IPS-NIHi11 (cell line): ENCODE data around the gene CDK19.
"Not testable (repeated sequence)": the region's sequence is repeated elsewhere in the genome, so short reads cannot be mapped to it uniquely, and the experiment has no call there.

Experiments
- DNase-seq: peaks from one replicate; pipeline ENCODE4 v3.0.0; 2012; ENCODE audit warnings: mixed read lengths, low spot score

The CDK19 gene

DNA sequence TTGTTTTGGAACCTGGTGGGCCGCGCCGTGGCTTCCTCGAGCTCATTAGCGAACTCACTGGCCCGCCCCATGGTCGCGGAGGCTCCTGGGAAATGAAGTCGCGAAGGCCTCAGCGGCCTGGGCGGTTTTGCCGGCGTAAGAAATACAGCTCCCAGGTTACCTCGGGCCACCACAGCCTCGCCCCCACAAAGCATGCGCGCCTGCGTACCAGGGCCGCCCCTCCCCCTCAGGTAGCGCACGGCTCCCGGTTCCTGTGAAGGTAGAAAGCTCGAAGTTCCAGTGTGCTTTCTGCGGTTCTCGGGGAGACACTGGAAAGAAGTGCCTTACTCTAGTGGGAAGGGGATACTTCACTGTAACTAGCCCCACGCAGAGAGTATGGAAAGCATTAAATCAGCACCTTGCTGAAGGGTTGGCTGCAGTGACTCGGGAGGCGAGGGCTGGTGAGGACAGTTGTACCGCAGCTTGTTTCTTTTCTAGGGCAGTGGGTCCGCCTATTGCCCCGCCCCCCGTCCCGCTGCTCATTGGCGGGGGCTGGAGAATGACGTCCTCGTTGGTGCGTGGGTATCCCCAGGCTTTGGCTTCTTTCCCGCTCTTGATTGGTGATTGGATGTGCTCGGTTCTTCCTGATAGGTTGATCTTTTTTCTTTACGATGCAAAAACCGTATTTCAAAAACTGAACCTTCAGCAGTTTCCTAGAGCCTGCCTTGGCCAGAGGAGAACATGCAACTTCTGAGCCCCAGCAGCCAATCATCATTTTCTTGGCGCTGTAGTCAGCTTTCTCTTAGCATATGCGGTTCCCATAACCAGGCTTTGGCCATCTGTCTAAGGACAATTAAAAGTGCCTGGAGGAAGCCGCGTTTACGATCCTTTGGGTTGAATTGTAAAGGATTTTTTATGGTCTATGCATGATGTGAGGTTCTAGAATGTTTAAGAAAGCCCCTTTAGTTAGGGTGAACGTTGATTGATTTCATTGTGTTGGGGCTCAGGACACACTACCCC lies at the start of gene CDK19:
CDK19 (minus strand) TSS at position 59 of the 999 bp plus-strand sequence. CDS start 333 bp downstream, outside the sequence.
- DNase-seq = peak; percentile 97

DNA sequence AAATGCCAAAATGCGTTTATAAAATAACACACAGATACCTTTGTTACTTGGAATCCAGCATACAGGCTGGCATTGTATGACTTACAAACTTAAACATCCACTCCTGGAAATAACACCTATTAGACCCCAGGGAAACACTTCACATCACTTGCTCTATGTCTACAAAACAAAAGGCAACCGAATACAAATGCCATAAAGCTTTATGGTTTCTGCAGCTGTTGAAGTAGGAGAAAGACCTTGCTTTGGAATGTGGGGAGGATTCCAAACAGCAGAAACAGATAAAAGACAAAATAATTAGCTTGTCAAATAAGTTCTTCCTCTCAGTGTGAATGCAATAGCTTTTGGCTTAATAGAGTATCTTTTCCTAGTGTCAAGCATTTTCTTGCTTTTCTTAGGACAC lies 49.6 kb upstream of the CDK19 start:
- DNase-seq = no peak

DNA sequence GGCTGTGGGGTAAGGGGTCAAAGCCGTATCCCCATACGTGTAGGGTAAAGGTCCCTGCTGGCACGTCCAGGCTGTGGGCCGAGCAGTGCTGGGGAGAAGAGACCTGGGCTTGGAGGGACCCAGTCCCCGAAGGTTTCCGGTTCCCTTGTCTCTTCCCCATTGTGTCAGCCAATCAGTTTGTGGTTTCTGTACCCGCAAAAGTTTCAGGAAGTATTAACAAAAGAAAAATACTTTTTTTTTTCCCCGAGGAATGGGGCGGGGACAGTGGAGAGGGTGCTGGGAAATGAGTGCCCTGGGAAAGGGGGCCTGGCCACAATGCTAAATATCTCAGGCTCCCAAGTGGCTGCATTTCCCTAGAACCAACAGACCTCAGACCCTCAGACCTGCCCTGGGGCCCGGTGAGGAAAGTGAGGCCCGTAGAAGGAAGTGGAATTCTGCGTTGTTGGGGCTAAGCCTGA lies 44.1 kb upstream of the CDK19 start:
- no peak for DNase-seq

DNA sequence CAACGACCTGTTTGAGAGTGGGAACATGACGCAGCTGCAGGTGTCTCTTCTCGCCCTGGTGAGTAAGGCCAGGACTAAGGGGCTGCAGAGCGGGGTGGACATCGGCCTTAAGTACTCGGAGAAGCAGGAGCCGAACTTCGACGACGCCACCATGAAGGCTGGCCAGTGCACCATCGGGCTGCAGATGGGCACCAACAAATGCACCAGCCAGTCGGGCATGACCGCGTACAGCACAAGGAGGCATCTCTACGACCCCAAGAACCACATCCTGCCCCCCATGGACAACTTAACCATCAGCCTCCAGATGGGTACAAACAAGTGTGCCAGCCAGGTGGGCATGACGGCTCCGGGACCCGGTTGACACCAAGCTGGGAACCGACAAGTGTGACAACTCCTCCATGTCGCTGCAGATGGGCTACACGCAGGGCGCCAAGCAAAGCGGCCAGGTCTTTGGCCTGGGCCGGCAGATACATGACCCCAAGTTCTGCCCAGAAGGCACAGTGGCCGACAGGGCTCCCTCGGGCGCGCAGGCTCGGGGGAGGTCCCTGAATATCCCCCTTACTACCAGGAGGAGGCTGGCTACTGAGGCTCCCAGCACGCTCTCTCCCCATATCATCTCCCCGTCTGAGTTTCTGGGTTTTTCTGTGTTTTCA lies 43.4 kb upstream of the CDK19 start:
- no peak for DNase-seq

DNA sequence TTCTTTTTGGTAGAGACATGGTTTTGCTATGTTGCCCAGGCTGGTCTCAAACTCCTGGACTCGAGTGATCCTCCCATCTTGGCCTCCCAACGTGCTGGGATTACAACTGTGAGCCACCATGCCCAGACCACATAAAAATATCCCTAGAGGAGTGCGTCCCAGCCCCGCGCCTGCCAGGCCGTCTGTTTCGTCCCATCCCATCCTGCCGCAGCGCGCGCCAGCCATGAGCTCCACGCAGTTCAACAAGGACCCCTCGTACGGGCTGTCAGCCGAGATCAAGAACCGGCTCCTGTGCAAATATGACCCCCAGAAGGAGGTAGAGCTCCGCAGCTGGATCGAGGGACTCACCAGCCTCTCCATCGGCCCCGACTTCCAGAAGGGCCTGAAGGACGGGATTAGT lies 42.7 kb upstream of the CDK19 start:
- DNase-seq = no peak

DNA sequence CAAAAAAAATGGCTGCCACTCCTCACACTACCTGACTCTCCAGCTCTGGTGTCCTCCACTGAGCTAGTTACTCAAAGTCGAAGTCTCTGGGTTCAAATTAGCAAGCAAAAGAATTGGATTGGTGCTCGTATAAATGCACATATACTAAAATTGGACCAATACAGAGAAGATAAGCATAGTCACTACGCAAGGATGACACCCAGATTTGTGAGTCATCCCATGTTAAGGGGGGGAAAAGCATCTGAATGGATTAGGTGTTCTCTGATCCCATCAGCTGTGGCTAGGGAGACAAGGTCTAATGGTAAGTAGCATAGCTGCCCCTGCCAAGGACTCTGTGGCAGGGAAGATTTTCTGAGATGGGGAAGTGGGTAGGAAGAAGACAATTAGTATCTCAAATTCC lies 41.0 kb upstream of the CDK19 start:
- DNase-seq = no peak

DNA sequence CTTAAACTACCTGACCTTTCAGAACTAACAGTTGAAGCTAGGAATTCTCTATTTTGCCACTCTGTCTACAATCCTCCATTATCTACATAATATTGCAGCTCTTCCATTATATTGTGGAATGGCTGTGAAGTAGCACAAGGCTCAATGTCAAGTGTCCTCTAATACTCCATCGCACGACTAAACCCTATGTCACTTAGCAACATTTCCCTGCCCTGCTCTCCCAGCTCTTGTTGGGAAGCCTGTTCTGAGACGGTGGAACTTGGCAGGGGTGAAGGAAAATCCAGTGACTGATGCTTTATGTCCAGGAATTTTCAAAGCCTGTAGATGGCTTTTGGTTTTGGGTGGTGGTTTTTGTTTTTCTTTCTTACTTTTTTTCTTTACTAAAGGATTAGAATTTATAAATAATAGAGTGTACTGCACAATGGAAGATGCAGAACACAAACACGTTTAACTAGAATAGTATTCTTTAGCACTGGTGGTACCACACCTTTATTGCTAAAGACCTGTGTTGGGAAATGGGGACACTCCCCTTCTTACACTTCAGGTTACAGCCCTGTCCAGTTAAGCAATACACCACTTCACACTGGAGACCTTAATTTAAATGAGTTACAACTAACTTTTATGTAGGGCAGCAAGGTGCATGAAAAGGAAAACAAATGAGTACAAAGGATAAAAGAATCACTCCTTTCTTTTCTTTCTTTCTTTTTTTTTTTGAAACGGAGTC lies 38.6 kb upstream of the CDK19 start:
- DNase-seq = no peak

DNA sequence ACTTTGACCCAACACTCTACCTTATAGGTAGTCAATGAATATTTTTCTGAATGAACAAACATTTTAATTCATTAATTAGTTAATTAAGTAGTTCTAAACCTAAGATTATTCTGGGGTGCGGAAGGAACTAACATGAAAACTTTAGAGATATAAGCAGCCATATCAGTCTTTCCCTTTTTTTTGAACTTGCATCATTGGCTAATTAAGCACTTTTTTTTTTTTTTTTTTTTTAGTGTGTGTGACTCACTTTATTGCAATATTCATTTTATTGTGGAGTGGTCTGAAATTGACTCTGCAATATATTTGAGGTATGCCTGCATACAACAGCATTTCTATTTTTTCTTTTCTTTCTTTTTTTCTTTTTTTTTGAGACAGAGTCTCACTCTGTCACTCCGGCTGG lies 37.5 kb upstream of the CDK19 start:
- no peak for DNase-seq

DNA sequence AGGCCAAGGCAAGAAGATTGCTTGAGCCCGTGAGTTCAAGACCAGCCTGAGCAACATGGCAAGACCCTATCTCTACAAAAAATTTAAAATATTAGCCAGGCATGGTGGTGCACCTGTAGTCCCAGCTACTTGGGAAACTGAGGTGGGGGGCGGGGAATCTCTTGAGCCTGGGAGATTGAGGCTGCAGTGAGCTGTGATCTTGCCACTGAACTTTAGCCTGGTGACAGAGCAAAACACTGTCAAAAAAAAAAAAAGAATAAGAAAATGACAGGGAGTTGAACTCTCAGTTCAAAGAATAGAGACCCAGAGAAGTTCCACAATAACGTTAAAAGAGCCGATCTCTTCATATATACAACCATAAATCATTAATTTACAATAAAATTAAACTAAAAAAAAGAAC lies 34.5 kb upstream of the CDK19 start:
- no peak for DNase-seq

DNA sequence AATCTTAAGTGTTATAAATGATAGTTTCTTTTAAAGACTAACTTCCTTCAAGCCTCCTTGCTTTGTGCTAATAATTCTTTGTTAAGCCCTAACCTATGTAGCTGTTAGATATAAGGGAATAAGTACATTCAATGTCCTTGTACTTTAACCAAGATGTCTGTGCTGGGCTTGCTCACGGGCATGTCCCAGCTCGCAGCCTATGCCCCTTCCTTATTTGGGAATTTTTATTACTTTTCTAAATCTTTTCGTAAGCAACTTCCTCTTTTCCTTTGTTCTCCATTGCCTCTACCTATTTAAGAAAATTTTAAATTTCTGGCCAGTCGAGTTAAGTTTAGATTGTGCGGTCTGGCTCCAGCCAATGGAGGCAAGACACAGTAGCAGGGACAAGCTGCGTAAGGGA lies 26.0 kb upstream of the CDK19 start:
- no peak for DNase-seq

DNA sequence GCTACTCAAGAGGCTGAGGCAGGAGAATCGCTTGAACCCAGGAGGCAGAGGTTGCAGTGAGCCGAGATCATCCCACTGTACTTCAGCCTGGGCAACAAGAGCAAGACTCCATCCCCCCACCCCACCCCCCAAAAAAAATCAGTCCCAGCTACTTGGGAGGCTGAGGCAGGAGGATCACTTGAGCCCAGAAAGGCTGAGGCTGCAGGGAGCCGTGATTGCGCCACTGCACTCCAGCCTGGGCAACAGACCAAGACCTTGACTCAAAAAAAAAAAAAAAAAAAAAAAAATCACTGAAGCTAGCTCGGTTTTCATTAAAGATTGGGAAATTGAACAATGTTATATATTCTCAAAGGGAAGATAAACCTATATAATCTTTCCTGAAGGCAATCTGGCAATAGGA lies 20.5 kb upstream of the CDK19 start:
- DNase-seq = not testable (repeated sequence)

DNA sequence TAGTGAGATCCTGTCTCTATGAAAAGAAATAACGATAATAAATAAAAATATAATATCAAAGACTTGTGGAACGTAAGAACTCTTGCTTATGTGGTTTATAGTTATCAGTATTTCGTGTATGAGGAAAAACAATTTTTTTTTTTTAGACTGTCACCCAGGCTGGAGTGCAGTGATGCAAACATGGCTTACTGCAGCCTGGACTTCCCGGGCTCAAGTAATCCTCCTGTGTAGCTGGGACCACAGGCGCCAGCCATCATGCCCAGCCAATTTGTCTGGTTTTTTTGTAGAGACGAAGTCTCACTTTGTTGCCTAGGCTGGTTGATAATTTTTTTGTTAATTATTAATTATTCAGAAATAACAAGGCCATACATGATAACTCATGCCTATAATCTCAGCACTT lies 18.6 kb upstream of the CDK19 start:
- DNase-seq = no peak

DNA sequence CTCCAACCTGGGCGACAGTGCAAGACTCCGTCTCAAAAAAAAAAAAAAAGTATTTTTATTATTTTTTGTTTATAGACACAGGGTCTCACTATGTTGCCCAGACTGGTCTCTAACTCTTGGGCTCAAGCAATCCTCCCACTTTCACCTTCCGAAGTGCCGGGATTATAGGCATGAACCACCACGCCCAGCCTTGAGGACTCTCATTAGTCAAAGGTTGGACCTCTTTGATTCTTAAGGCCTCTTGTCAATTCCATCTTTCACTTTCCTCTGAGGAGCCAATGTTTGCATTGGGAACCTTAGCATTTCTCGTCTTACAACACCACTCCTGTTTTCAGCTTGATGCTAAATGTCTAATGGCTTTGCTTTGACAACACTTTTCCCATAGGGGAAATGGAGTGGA lies 16.1 kb upstream of the CDK19 start:
- DNase-seq = no peak

DNA sequence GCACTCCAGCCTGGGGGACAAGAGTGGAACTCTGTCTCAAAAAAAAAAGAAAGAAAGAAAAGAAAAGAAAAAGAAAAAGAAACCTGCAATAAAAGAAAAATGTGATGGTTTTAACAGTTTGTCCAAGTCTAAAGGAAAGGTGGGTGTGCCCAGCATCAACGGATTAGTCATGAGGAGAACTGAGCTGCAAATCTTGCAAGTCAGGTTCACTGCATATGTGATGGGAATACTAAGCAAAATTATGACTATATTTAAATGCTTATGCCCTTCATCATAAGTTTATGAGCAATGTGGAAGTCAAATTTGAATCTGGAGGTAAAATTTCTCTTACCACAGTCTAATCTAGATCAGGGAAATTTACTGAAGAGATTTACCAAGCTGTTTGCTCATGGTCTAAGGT lies 13.1 kb upstream of the CDK19 start:
- DNase-seq = no peak

DNA sequence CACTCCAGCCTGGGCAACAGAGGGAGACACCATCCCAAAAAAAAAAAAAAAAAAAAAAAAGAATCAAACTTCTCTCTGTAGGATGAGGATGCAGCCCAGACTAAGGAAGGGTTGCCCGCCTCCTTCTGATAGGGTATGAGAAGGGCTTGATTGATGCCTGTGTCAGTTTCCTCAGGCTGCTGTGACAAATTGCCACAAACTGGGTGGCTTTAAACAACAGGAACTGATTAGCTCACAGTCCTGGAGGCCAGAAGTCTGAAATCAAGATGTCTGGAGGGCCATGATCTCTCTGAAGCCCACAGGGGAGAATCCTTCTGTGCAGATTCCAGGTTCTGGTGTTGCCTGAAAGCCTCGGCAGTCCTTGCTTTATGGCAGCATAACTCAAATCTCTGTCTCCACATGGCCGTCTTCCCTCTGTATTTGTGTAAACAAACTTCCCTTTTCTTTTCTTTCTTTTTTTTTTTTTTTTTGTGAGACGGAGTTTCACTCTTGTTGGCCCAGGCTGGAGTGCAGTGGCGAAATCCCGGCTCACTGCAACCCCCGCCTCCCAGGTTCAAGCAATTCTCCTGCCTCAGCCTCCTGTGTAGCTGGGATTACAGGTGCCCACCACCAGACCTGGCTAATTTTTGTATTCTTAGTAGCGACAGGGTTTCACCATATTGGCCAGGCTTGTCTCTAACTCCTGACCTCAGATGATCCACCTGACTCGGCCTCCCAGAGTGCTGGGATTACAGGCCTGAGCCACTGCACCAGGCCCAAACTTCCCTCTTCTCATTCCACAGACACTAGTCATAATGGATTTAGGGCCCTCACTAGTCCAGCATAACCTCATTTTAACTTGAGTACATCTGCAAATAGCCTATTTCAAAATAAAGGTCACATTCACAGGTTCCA lies 11.2 kb upstream of the CDK19 start:
- no peak for DNase-seq

DNA sequence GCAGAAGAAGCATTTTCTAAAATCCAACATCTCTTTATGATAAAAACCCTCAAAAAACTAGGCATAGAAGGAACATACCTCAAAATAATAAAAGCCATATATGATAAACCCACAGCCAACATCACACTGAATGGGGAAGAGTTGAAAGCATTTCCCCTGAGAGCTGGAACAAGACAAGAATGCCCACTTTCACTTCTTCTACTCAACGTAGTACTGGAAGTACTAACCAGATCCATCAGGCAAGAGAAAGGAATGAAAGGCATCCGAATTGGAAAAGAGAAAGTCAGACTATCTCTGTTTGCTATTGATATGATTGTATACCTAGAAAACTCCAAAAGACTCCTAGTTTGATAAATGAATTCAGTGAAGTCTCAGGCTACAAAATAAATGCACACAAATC lies 7.9 kb upstream of the CDK19 start:
- DNase-seq = no peak

DNA sequence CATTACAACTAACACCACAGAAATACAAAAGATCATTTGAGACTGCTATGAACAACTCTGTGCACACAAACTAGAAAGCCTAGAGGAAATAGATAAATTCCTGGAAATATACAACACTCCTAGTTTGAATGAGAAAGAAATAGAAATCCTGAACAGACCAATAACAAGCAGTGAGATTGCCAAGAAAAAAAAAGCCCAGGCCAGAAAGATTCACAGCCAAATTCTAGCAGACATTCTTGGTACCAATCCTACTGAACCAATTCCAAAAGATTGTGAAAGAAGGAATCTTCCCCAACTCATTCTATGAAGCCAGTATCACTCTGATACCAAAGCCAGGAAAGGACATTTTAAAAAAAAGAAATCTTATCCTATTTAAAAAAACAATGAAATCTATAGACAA lies 7.0 kb upstream of the CDK19 start:
- no peak for DNase-seq

DNA sequence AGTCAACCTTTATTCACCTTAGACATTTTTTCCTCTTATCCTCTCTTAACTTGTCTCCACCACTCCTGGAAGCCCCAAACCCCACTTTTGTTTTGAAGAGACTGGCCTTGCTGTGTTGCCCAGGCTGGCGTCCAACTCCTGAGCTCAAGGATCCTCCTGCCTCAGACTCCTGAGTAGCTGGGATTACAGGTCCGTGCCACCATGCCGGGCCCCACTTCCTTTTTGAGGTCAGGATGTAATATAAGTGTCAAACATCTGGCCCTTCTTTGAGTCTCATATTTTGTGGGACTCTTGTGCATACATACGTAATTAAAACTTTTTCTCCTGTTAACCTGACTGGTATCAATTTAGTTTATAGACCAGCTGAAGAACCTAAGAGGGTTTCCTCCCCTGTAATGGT lies 1.4 kb upstream of the CDK19 start:
- no peak for DNase-seq

DNA sequence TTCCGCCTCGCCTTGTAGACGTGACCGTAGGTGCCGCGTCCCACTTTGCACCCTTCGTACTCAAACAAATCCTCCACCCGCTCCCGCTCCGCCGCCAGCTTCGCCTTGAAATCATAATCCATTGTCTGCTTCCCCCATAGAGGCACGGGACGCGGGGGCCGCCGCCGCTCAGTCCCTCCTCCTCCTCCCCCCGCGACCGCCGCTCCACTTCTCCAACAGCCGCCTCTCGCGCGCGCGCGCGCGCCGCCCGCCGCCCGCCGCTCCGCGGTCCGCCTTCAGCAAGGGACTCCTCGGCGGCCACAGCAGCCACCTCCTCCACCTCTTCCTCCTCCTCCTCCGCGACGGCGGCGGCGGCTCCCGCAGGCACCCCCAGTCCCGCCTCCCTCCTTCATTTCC lies 256 bp downstream of the CDK19 start:
- no peak for DNase-seq

DNA sequence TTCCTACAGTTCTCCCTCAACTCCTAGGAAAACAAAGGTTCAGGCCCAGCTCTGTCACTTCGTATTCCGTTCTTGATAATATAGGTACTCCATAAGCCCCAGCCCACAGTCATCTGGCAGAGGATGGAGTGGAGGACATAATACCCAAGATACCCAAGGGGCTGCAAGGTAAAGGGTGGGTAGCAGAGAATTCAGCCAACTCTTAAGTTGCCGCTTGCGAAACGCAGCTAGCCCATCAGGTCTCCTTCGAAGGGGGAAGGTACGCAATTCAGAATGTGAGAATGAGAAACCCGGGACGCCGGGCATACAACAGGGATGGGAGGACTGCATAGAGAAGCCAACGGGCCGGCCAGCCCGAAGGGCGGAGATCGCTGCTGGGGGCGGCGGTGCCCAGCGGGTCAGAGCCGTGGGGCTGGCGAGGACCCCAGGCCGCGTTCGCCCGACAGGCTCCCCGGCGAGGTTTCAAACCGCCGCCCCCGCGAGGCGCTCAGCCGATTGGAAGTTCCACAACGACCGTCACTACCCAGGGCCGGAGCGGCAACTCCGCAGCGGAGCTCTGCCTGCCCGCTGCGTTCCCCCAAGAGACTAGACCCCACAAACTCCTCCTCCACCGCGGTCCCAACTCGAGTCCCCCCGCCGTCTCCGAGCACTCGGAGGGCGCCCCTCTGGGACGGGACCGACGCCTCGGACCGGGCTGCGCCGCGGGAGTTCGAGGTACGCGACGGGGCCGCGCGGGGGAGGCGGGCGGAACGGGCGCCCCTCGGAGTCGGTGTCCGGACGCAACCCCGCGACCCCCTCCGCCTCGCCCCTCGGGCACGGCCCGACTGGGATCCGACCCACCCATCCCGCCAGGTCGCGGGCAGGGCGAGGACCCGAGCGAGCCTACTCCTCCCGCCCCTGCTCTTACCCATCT lies 911 bp downstream of the CDK19 start:
- DNase-seq = peak; percentile 53
